Hepatocyte (in vitro differentiated cells): ENCODE measurements around the gene ARHGEF40. TPM values are rescaled to one million over a fixed set of nuclear protein-coding genes. Genes with fewer than 3 reads are reported as not detected.

ENCODE experiments used
- DNase-seq: peaks from one replicate; pipeline ENCODE4 v3.0.0-alpha.2; 2016; ENCODE audit warnings: low spot score
- H2AFZ ChIP-seq: fragments of 200-600 bp; sonication (generic); 2 replicates; pipeline ENCODE4 v1.6.0; 2016; ENCODE audit warnings: antibody characterized with exemption, mild to moderate bottlenecking
- H3K27ac ChIP-seq: fragments of 200-600 bp; sonication (generic); 2 replicates; pipeline ENCODE4 v1.5.1; 2016; ENCODE audit warnings: mild to moderate bottlenecking
- H3K27me3 ChIP-seq: fragments of 200-600 bp; sonication (generic); 2 replicates; pipeline ENCODE4 v1.6.1; 2016
- H3K36me3 ChIP-seq: fragments of 200-600 bp; sonication (generic); replicated peaks from 2 replicates; pipeline ENCODE4 v1.5.1; 2016; ENCODE audit warnings: low read depth; ENCODE audit not compliant: insufficient read depth
- H3K4me1 ChIP-seq: fragments of 200-600 bp; sonication (generic); 2 replicates; pipeline ENCODE4 v1.5.1; 2016; ENCODE audit warnings: mild to moderate bottlenecking, moderate library complexity; ENCODE audit not compliant: insufficient read depth
- H3K4me2 ChIP-seq: fragments of 200-600 bp; sonication (generic); 2 replicates; pipeline ENCODE4 v1.6.0; 2016
- H3K4me3 ChIP-seq: fragments of 200-600 bp; sonication (generic); 2 replicates; pipeline ENCODE4 v1.5.1; 2016; ENCODE audit warnings: mild to moderate bottlenecking
- H3K79me2 ChIP-seq: fragments of 200-600 bp; sonication (generic); 2 replicates; pipeline ENCODE4 v1.6.0; 2017; ENCODE audit warnings: mild to moderate bottlenecking
- H3K9me2 ChIP-seq: fragments of 200-600 bp; sonication (generic); replicated peaks from 2 replicates; pipeline ENCODE4 v1.6.0; 2017; ENCODE audit warnings: mild to moderate bottlenecking; ENCODE audit not compliant: insufficient read depth
- H3K9me3 ChIP-seq: fragments of 200-600 bp; sonication (generic); 2 replicates; pipeline ENCODE4 v1.5.1; 2016; ENCODE audit warnings: low read depth, mild to moderate bottlenecking
- H4K20me1 ChIP-seq: fragments of 200-600 bp; sonication (generic); 2 replicates; pipeline ENCODE4 v1.6.0; 2016; ENCODE audit warnings: mild to moderate bottlenecking; ENCODE audit not compliant: insufficient read depth, poor library complexity, severe bottlenecking
- CTCF ChIP-seq: fragments of 200-600 bp; sonication (generic); IDR thresholded peaks from 2 replicates; pipeline ENCODE4 v1.5.1; 2016; ENCODE audit warnings: antibody characterized with exemption, mild to moderate bottlenecking; ENCODE audit not compliant: poor library complexity
- EZH2 ChIP-seq: fragments of 200-600 bp; sonication (generic); IDR thresholded peaks from 2 replicates; pipeline ENCODE4 v1.6.1; 2016; ENCODE audit warnings: antibody characterized with exemption, mild to moderate bottlenecking, borderline replicate concordance
- EZH2phosphoT487 ChIP-seq: fragments of 200-600 bp; sonication (generic); IDR thresholded peaks from one replicate; pipeline ENCODE4 v1.6.1; 2018; ENCODE audit warnings: antibody characterized with exemption, mild to moderate bottlenecking, low read depth, moderate library complexity; ENCODE audit not compliant: unreplicated experiment, severe bottlenecking
- WGBS: methylation state at CpG from one replicate; pipeline ENCODE4 v1.1.6; 2016; ENCODE audit warnings: low lambda C conversion rate; ENCODE audit errors: missing lambda C conversion rate; 5-methylcytosine and 5-hydroxymethylcytosine counted together
- polyA plus RNA-seq: library from polyadenylated mRNA; unstranded; fragments of >200 nt; fragmentation: Nextera tagmentation; extraction: Ambion mirVana; gene quantifications from 2 replicates; pipeline ENCODE4 v1.2.1, GENCODE V29; 2016
- total RNA-seq: library from RNA; depleted of rRNA; stranded (reverse); fragments of >200 nt; gene quantifications from 2 replicates; pipeline ENCODE4 v1.2.3, GENCODE V29; 2014

The ARHGEF40 gene
- total and polyA plus RNA-seq, 2 experiments from 2014 or later = 38.1 to 53.7 TPM

- peak overlapping the region; percentile 56 for H2AFZ ChIP-seq
- peak overlapping the region; percentile 99 for H3K27ac ChIP-seq
- H3K4me1 ChIP-seq = peaks cover 36% of the 10 kb centered on the region
- WGBS = 67% methylated on average over 4 of the region's 4 CpGs
- peak overlapping the region; percentile 62 for H3K4me2 ChIP-seq
- H3K9me3 ChIP-seq = no peaks in the 10 kb centered on the region
- no peak for DNase-seq
- TF ChIP-seq EZH2 (no peak), CTCF (no peak), EZH2phosphoT487 (no peak)
- H3K9me2 ChIP-seq = no peaks in the 10 kb centered on the region
- H4K20me1 ChIP-seq = no peaks in the 10 kb centered on the region
- H3K4me3 ChIP-seq = no peak overlapping the region
- no peaks in the 10 kb centered on the region for H3K36me3 ChIP-seq
- peaks cover 3% of the 10 kb centered on the region for H3K79me2 ChIP-seq
- no peaks in the 10 kb centered on the region for H3K27me3 ChIP-seq
Observed at GRCh38 chr14:21106176-21106497, 36.0 kb downstream of the ARHGEF40 start.

- peak; percentile 83 for DNase-seq
- Histone ChIP-seq H3K9me3 (no peaks in the 10 kb centered on the region), H3K4me3 (no peak overlapping the region), H3K36me3 (no peaks in the 10 kb centered on the region), H3K79me2 (peaks cover 3% of the 10 kb centered on the region), H3K9me2 (no peaks in the 10 kb centered on the region), H3K27me3 (no peaks in the 10 kb centered on the region), H3K4me2 (peak overlapping the region; percentile 62), H3K27ac (peak overlapping the region; percentile 99), H4K20me1 (no peaks in the 10 kb centered on the region), H2AFZ (peak overlapping the region; percentile 56), H3K4me1 (peaks cover 32% of the 10 kb centered on the region)
- TF ChIP-seq CTCF (peak; percentile 92), EZH2phosphoT487 (no peak)
- WGBS = 24% methylated on average over 11 of the region's 11 CpGs
Observed at GRCh38 chr14:21106498-21107282, 36.6 kb downstream of the ARHGEF40 start.

GRCh38 chr14:21107283-21107800, 37.2 kb downstream of the ARHGEF40 start:
- no peaks in the 10 kb centered on the region for H3K9me3 ChIP-seq
- DNase-seq = no peak
- H3K36me3 ChIP-seq = no peaks in the 10 kb centered on the region
- H3K4me2 ChIP-seq = no peak overlapping the region
- peak overlapping the region; percentile 56 for H2AFZ ChIP-seq
- H3K27me3 ChIP-seq = no peaks in the 10 kb centered on the region
- peaks cover 3% of the 10 kb centered on the region for H3K79me2 ChIP-seq
- 77% methylated on average over 5 of the region's 5 CpGs for WGBS
- H3K9me2 ChIP-seq = no peaks in the 10 kb centered on the region
- H3K4me3 ChIP-seq = no peak overlapping the region
- H4K20me1 ChIP-seq = no peaks in the 10 kb centered on the region
- no peak for TF ChIP-seq CTCF
- no peak for TF ChIP-seq EZH2
- TF ChIP-seq EZH2phosphoT487 = no peak
- H3K4me1 ChIP-seq = peaks cover 27% of the 10 kb centered on the region
- H3K27ac ChIP-seq = peak overlapping the region; percentile 99
